HG02884 (cell line): ENCODE results near the gene HPCAL1.
A peak's percentile ranks its signal among the peaks of the same experiment; 100 is the strongest.

Source experiments
- ATAC-seq: cut with Tn5 transposase; IDR thresholded peaks from one replicate; pipeline ENCODE4 v1.9.1; 2021; ENCODE audit warnings: mild to moderate bottlenecking, moderate library complexity; ENCODE audit not compliant: unreplicated experiment

The HPCAL1 gene

DNA sequence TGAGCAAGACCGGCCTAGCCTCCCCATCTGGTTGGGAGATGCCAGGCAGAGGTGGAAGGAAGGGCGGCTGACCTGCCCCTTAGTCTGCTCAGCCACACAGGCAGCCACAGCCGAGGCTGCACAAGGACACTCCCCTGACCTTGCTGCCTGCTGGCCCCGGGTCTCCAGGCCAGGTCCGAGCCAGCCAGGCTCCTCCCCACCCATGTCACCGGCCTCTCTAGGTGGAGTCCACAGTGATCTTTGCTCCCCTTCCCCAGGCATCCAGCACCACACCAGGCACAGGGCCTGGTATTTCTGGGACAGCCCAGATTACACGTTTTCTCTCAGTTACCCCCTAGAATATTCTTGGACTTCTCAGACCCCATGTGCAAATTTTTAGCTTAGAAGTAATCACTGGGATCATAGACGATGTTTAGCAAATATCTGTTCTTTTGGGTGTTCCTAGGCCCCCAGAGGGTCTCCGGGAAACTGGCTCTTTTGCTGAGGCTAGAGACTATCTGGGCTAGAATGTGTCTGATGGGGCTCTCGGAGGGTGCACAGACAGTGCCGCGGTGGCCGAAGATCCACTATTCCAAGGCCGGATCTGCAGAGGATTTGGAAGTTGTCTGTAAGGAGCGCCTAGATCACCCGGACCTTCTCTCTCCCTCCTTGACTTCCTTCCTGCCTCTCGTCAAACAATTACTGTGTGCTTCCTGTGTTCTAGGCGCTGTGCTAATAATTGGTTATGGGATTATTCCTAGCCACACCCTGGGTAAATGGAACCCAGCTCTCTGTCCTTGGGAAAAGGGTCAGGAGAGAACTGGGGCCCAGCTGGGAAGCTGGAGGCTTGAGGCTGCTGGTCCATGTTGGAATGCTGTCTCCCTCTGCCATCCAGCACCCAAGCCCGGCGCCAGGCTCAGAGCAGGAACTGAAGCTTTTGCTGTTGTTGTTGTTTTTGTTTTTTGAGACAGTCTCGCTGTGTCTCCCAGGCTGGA lies 98.6 kb downstream of the HPCAL1 start:
- no peak for ATAC-seq

DNA sequence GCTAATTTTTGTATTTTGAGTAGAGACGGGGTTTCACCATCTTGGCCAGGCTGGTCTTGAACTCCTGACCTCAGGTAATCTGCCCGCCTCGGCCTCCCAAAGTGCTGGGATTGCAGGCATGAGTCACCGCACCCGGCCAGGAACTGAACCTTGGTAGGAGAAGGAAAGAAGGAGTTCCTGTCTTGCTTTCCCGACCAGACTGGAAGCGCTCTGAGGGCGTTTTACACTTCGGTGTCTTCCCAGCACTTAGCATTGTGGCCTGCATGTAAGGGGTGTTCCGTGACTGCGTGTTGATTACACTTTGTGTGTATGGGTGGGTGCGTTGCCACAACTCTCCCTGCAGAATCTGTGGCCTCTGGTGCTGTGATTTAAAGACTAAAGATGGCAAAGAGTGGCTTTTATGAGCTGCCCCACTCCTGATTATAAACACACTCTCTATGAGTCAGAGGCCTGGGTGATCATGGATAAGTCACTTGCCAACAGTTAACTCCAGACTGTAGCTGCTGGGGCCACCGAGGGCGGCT lies 99.4 kb downstream of the HPCAL1 start:
- ATAC-seq: no peak

DNA sequence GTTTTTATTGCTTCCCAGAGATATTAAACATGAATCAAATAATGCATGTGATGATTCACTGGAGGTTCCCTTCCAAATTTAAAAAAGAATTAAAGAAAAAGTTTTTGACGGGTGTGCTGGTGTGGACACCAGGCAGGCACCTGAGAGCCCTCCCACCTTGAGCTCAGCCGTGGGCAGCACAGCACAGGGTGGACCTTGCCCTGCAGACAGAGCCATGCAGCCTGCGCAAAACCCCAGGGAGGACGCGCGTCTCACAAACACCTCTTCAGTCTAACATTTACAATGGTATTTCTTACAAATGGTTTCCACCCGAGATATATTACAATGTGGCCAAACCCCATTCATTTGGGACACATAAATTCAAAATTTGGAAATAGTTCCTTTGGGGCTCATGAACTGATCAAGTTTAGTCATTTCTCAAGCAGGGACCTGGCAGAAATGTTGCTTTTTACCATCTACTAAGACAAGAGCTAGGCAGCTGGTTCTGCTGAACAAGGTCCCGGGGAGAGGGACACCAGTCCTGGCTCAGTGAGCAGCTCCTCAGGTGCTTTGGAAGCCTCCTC lies 100.0 kb downstream of the HPCAL1 start:
- ATAC-seq: no peak

DNA sequence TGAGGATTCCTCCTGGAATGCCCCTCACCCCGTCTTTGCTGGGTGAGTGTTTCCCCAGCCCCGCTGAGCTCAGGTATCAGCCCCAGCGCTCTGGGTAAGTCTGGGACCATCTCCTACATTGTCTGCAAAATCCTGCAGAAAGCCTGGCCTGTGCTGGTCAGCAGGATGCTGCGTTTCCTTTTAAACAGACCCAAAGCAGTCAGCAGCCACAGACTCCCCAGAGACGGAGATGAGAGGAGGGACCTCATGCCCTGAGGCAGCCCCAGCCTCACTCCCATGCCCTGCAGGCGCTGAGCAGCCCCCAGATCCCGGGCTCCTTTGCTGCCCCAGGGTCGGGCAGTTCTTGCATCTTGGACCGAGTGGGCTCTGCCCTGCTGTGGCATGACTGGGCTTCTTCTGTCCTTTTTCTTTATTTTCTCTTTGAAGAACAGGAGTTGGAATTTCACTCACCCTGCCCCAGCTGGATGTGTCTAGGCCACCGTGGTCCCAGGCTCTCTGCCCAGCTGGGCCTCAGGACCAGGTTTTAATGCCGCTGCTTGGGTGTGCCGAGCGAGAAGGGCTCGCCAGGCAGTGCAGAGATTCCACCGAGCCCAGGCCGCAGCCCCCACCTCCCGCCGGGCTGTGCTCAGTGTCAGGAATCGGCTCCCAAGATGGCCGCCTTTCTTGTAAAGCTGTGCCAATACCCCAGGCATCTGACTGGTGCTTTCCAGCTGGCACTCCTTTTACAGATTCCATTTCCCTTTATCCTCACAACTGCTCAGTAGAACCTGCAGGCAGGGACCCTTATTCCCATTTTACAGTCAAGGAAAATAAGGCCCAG lies 101.8 kb downstream of the HPCAL1 start:
- ATAC-seq: no peak

DNA sequence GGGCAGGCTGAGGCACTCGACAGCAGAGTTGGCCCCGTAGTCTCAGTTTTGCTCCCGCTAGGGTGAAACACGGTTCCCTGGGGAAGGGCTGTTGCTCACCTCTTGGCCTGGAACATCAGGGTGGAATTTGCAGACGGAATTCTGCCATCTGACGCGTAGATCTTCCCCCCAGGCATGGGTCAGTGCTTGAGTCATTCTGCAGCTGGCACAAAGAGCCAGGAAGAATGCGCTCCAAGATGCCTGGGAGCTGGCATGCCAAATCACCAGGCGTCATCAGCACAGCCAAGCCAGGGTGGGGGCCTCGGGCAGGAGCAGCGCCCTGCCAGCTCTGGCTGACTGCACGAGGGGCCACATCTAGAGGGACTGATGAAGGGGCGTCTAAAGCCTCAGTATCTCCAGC lies 102.7 kb downstream of the HPCAL1 start:
- ATAC-seq: no peak

DNA sequence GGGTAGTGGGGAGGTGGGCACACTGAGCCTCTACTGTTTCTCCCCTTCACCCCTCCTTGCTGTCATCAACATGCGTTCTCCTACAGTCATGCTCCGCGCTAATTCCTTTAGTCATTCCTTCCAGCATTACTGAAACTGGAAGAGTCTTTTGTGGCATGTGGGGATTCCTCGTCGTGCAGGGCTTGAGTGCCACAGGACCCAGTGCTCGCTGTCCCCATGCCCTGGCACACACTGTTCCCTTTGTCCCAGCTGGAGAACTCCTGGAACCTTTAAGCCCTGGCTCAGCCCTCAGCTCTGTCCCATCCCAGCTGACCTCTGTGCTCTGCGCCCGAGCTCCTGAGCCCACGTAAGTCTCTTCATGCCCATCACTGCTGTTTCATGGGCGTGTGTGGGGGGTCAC lies 103.3 kb downstream of the HPCAL1 start:
- ATAC-seq: no peak

DNA sequence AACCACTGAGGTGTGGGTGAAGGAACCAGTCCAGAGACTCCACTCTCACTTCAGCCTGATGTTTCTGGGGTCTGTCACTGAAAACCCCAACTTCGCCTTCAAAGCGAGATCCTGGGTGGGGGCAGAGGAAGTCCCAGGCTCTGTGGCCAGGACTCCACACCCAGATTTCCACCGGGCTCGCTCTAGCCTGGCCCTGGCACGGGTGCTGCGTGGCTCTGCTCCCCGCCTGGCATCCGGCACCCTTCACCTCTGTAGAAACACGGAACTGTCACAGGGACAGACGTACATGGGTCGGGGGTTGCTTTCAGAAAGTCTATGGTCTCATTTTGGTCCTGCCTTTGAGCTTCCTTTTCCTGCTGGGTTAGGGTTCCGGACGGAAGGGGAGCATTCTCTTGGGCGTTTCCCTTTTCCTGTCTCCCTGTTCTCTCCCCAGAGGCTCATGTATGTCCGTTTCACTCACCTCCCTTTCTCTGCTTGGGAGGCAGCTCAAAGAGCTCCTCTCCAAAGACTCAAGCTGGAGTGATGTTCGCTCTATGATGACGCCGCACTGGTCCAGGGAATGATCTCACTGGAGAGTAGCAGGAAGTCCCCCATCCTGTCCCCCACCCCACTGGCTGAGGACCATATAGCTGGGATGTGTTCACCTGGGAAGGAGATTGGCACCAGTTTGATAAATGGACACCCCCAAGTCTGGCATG lies 103.9 kb downstream of the HPCAL1 start:
- ATAC-seq: no peak

DNA sequence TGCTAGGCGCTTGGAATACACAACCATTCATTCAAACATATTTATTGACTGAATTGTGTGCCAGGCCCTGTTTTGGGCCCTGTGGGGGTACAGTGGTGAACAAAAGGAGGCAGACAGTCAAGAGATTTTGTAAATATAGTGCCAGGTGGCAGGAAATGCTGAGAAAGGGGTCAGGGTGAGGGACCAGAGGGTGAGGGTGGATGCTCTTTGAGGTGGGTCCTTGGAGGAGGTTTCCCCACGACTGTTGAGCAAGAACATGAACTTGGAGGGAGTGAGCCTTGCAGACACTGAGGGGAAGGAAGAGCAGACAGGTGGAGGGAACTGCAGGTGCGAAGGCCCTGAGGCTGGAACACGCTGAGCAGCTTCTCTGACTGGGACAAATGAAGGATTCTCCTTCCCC lies 104.7 kb downstream of the HPCAL1 start:
- ATAC-seq: no peak

DNA sequence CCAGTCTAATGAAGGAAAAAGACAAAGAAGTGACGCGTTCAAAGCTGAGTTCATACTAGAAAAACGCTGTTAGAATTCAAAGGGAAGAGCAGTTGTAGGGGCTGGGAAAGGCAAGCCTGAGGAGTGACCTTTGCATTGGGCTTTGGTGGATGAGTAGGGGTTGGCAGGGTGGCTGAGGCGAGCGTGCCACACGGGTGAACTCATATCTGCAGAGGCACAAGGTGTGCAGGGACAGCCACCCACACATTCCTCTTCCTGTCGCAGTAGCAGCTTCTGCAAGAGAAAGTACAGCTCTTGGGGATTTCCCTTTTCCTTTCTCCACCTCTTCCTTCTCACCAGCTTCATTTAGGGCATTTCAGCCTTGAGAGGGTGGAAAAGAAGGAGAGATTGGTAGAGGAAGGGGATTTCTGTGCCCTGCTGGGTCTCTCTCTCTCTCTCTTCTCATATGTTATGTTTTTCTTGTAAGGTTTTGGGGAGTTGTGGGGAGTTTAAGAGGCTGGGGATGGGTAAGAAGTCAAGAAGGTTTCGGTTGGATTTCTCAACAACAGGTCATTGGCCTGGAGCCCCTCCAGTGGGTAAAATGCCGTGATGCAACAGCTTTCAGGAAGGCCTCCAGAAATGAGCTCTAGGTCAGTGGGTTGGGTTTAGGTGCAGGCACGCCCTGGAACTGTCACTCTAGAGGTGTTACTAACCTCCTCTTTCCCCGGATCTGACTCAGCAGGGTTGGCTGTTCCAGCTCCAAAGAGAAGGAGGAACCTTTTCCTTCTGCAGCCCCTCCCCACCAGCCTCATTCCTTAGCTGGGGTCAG lies 105.3 kb downstream of the HPCAL1 start:
- peak; percentile 48 for ATAC-seq

DNA sequence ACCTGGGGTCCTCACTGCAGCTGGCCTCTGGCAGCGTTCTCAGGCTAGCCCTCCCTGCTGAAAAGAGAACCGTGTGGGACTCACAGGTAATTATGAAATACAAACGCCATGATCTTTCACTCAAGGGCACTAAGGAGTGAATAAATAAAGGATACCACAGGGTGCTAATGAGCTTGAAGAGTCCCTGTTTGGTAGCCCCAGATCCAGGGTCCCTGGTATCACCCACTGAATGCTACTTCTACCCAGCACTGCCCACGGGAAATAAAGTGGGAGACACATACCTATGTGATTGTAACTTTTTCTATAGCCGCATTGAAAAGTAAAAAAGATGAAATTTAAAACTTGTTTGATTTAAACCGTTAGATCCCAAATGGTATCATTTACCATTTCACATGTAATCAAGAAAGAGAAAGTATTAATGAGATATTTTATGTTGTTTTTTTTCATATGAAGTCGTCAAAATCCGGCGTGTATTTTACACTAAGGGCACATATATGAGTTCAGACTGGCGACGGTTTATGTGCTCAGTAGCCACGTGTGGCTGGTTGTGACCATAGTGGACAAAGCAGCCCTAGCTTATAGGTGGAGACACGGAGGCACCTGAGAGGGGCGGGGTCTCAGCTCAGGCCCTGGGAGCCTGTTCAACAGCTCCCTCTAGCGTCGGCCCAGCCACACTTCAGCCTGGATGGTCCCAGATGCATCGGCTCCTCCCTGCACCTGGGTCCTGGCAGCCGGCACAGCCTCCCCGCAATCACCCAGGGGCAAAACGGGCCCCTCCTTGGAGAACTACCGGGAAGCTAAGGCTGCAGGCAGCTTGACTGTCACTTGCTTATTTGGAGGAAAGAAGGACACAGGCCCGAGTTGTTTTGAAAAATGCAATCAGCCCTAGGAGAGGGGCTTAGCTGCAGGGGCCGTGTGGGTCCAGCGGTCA lies 106.2 kb downstream of the HPCAL1 start:
- peak; percentile 38 for ATAC-seq

DNA sequence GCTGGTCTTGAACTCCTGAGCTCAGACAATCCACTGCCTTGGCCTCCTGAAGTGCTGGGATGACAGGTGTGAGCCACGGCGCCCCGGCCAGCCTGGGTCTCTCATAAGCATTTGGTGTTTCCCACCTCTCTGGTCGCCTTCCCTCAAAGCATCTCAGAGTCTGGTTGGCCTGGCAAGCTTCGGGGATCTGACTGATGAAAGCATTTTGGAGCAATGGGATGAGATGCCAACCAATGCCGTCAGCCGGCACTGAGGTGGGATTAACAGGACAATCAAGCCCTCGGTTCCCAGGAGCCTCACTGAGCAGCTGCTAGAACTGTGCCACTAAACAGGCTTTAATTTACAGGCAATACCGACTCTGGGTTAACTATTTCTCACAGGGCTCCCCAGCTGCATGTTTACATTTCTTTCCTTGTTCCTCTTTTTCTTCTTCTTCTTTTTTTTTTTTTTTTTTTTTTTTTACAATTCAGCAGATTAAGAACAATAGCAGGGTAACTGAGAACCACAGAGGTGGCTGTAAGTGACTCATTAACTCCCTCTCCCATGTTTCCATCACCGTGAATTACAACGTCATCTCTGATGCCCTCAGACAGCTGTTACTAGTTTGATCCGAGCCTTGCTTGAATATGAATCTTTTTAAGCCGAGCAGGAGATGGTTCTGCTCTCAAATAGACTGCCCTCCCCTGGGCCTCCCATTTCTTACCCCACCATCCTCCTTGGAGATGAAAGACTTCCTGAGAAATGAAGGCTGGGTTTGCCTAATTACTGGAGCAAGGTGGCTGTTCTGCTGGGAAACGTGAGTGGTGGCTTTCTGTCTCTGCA lies 107.5 kb downstream of the HPCAL1 start:
- ATAC-seq: no peak

DNA sequence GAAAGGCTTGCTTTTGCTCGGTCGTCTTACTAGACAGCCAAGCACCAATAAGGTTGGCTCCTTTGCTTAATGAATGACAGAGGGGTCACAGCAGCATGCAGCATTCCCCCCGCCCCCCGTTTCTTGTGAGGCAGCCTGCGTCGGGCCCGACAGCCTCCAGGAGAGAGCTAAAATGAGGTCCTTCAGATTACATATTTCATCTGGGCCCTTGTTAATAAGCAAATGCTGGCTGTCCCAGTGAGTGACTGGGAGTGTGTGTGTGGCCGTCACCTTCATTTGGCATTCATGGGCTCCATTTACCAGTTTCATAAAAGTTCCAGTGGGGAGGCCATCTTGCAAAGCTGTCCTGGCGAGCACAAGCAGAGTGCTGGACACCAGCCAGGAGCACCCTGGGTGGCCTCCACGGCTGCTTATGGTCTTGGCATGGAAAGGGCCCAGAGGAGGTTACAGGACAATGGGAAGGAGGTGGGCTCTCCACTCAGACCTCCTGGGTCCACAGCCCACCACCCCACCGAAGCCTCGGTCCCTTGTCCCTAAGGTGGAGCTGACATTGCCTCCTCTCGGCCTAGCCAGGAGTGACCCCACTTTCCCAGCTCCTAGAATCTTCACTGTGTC lies 108.2 kb downstream of the HPCAL1 start:
- no peak for ATAC-seq

DNA sequence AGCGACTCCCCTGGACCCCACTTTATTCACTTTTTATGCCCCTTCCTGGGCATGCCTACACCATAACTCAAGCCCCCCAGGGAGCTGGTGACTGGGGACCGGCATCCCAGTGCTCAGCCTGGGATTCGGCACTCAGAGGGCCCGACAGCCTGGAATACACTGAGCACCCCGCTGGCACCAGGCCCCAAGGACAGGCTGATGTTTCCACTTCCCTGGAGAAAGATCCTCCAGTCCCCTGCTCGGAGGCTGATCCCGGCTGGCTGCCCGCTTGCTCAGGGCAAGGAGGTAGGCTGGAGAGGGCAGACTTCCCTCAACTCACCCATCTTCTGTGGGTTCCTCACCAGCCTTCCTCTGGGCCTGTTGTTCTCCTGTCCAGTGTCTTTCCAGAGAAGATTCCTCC lies 108.9 kb downstream of the HPCAL1 start:
- no peak for ATAC-seq

DNA sequence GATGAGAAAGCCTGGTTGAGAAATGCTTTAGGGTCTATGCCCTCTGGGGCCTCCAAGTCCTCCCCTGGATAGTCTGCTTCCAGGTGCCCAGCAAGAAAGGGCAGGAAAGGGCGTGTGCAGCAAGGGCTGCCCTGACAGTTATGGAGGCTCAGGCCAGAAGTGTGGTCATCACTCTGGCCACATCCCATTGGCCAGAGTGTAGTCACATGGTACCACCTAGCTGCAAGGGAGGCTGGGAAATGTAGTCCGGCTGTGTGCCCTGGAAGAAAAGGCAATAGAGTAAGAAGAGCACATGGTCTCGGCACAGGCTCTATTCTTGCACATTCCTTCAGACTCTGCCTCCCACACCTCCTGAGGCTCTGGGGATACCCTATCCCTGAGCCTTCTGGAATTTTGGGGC lies 109.7 kb downstream of the HPCAL1 start:
- no peak for ATAC-seq

DNA sequence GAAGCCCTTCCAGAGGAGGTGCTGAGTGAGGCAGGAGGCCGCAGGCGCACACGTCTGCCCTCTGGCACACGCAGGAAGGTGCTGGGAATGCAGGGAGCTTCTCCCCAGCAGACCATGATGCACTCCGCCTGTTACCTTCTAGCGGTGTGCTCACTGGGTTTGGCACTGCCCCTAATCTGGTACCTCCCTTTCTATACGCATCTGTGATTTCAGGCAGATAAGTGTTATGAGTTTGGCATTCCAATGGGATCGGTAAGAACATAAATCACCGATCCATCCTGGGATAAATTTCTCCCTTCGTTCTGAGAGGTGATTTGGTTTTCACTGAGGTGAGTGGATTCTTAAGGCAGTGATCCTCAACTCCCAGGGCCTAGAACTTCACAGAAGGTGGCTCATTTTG lies 110.8 kb downstream of the HPCAL1 start:
- ATAC-seq: no peak

DNA sequence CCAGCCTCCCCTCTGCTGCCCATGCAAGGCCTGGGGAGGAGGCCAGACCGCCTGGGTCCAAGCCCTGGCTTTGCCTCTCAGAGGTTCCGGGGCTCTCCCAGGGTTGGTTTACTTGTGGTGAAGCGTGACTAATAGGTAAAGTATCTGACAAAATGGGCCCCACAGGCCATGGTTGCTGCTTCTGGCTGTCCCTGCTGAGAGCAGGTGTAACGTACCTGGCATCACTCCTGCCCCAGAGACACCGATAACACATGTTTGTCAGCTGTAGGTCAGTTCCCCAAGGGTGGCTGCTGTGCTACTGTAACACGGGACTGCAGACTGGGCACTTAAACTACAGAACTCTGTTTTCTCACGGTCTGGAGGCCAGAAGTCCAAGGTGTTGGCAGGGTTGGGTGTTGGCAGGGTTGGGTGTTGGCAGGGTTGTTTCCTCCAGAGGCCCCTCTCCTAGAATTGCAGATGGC lies 111.3 kb downstream of the HPCAL1 start:
- ATAC-seq: no peak

DNA sequence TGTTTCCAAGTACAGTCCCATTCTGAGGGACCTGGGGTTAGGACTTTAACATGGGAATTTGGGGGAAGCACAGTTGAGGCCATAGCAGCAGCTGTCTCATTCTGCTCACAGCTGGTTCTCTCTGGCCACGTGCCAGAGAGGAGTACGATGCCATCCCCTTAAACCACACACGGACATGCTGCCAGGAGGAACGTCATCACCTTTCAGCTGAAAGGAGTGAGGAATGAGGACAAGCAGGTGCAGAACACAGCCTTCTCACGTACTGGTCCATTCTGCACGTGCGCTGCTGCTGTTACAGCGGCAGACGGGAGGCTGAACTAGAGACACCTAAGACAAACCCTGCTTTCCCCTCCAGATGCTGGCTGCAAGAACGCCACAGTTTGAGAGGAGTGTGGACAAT lies 111.9 kb downstream of the HPCAL1 start:
- ATAC-seq: no peak
